Measurements from ENCODE around the gene WDR90. TPM values are rescaled to one million over a fixed set of nuclear protein-coding genes. Genes with fewer than 3 reads are reported as not detected.
A peak's percentile ranks its signal among the peaks of the same experiment; 100 is the strongest.

WDR90 gene
- total and polyA plus RNA-seq, 7 experiments from 2014 or later = 0.56 to 70.6 (median 12.3) TPM

- Mint-ChIP-seq H3K27me3 (peaks cover 10 to 35% (median 12%) of the 10 kb centered on the region in 5 donors), H3K36me3 (no peaks in the 10 kb centered on the region), H3K4me3 (peak overlapping the region in 5 of 10 donors; percentile 10 to 52 (median 46)), H3K27ac (peak overlapping the region in 1 of 9 donors; percentile 59), H3K9me3 (no peaks in the 10 kb centered on the region), H3K4me1 (peaks cover 4 to 27% (median 16%) of the 10 kb centered on the region in 7 donors)
- intact Hi-C loops (cut with micrococcal nuclease) = loop anchor here in 1 of 2 donors (5.0 kb wide), 1 partner anchor 88 kb away; the partner anchor contains the start of genes CHTF18 and RPUSD1
- ATAC-seq (no peak), DNase-seq (no peak)
- CTCF ChIA-PET = interaction anchor here (1.0 kb wide), 1 partner anchor 13 kb away, joined by 6 read pairs; no protein-coding TSS in a partner anchor
- Histone ChIP-seq H3K27me3 (ENCODE audit: control insufficient read depth in 2 of 2, insufficient read depth in 2 of 2, low read length in 2 of 2) (peaks cover 0 to 8% of the 10 kb centered on the region in 2 donors), H3K4me3 (ENCODE audit: low read length) (no peak overlapping the region), H3K36me3 (ENCODE audit: control insufficient read depth in 2 of 3, insufficient read depth in 3 of 3, low read length in 3 of 3) (no peaks in the 10 kb centered on the region), H3K27ac (ENCODE audit: low read depth, low read length) (no peak overlapping the region), H3K4me1 (ENCODE audit: control insufficient read depth in 2 of 2, insufficient read depth in 2 of 2, low read length in 2 of 2) (peaks cover 26 to 30% of the 10 kb centered on the region in 2 donors), H3K9me3 (ENCODE audit: control insufficient read depth in 2 of 3, low read length in 3 of 3) (no peaks in the 10 kb centered on the region)
- POLR2A ChIA-PET = interaction anchor here (1.3 kb wide), 1 partner anchor 10 kb away, joined by 8 read pairs; the partner anchor contains the start of gene WDR24
These were observed 49.9 kb downstream of the WDR90 start for GRCh38 chr16:698911-699671.

- Histone ChIP-seq H3K27ac (ENCODE audit: low read depth, low read length) (no peak overlapping the region), H3K4me1 (ENCODE audit: control insufficient read depth in 2 of 2, insufficient read depth in 2 of 2, low read length in 2 of 2) (peaks cover 23 to 24% of the 10 kb centered on the region in 2 donors), H3K4me3 (ENCODE audit: low read length) (no peak overlapping the region), H3K36me3 (ENCODE audit: control insufficient read depth in 2 of 3, insufficient read depth in 3 of 3, low read length in 3 of 3) (no peaks in the 10 kb centered on the region), H3K9me3 (ENCODE audit: control insufficient read depth in 2 of 3, low read length in 3 of 3) (no peaks in the 10 kb centered on the region), H3K27me3 (ENCODE audit: control insufficient read depth in 2 of 2, insufficient read depth in 2 of 2, low read length in 2 of 2) (peaks cover 0 to 13% of the 10 kb centered on the region in 2 donors)
- Mint-ChIP-seq H3K4me3 (peak overlapping the region in 1 of 10 donors; percentile 28), H3K9me3 (no peaks in the 10 kb centered on the region), H3K27me3 (peaks cover 10 to 37% (median 12%) of the 10 kb centered on the region in 5 donors), H3K4me1 (peaks cover 4 to 20% (median 9%) of the 10 kb centered on the region in 7 donors), H3K27ac (no peak overlapping the region), H3K36me3 (no peaks in the 10 kb centered on the region)
- ChIA-PET CTCF (interaction anchor here (1.4 to 2.0 kb wide), 2 partner anchors 10 to 11 kb away, joined by 5 read pairs; no protein-coding TSS in a partner anchor), POLR2A (interaction anchor here (1.3 kb wide), 2 partner anchors 15 to 21 kb away, joined by 3 to 4 read pairs; partner anchors contain the start of gene STUB1)
- peak in 7 of 9 donors; percentile 48 to 78 (median 62) for DNase-seq
- intact Hi-C loops (cut with micrococcal nuclease) = loop anchor here in 1 of 2 donors (5.0 kb wide), 1 partner anchor 486 kb away; no protein-coding TSS in a partner anchor
- peak; percentile 77 for ATAC-seq
These were observed 51.8 kb downstream of the WDR90 start for GRCh38 chr16:700684-701584.

- CTCF ChIA-PET = interaction anchor here (1.4 to 2.0 kb wide), 2 partner anchors 8 to 10 kb away, joined by 5 read pairs; no protein-coding TSS in a partner anchor
- peaks cover 0 to 22% of the 10 kb centered on the region in 2 donors for H3K27me3 ChIP-seq (ENCODE audit: control insufficient read depth in 2 of 2, insufficient read depth in 2 of 2, low read length in 2 of 2)
- peak overlapping the region in 3 of 10 donors; percentile 29 to 81 (median 38) for H3K4me3 Mint-ChIP-seq
These were observed 53.2 kb downstream of the WDR90 start for GRCh38 chr16:702341-702740.

GRCh38 chr16:703406-703805 lies 54.2 kb downstream of the WDR90 start:
- Histone ChIP-seq H3K27ac (ENCODE audit: low read depth, low read length) (no peak overlapping the region), H3K4me1 (ENCODE audit: control insufficient read depth in 2 of 2, insufficient read depth in 2 of 2, low read length in 2 of 2) (peaks cover 14 to 18% of the 10 kb centered on the region in 2 donors), H3K27me3 (ENCODE audit: control insufficient read depth in 2 of 2, insufficient read depth in 2 of 2, low read length in 2 of 2) (peaks cover 4 to 22% of the 10 kb centered on the region in 2 donors), H3K4me3 (ENCODE audit: low read length) (no peak overlapping the region), H3K36me3 (ENCODE audit: control insufficient read depth in 2 of 3, insufficient read depth in 3 of 3, low read length in 3 of 3) (no peaks in the 10 kb centered on the region), H3K9me3 (ENCODE audit: control insufficient read depth in 2 of 3, low read length in 3 of 3) (no peaks in the 10 kb centered on the region)
- peaks cover 18 to 58% (median 22%) of the 10 kb centered on the region in 5 donors for H3K27me3 Mint-ChIP-seq
- no peaks in the 10 kb centered on the region for H3K36me3 Mint-ChIP-seq
- no peak overlapping the region for H3K4me3 Mint-ChIP-seq
- H3K27ac Mint-ChIP-seq = no peak overlapping the region
- peaks cover 0 to 2% (median 0%) of the 10 kb centered on the region in 11 donors for H3K9me3 Mint-ChIP-seq
- POLR2A ChIA-PET = no interaction called here
- intact Hi-C loops (cut with micrococcal nuclease) = loop anchor here in 1 of 2 donors (5.0 kb wide), 1 partner anchor 484 kb away; no protein-coding TSS in a partner anchor
- no peak for DNase-seq
- no peak for ATAC-seq
- peaks cover 0 to 11% (median 4%) of the 10 kb centered on the region in 7 donors for H3K4me1 Mint-ChIP-seq
- CTCF ChIA-PET = interaction anchor here (0.6 to 2.0 kb wide), 2 partner anchors 7 to 41 kb away, joined by 4 to 5 read pairs; no protein-coding TSS in a partner anchor

More at GRCh38 chr16:702341-702740, 53.2 kb downstream of the WDR90 start:
- ATAC-seq = no peak
- Mint-ChIP-seq H3K27me3 (peaks cover 10 to 50% (median 12%) of the 10 kb centered on the region in 5 donors), H3K36me3 (no peaks in the 10 kb centered on the region), H3K9me3 (no peaks in the 10 kb centered on the region), H3K4me1 (peaks cover 0 to 11% (median 4%) of the 10 kb centered on the region in 7 donors), H3K27ac (peak overlapping the region in 1 of 9 donors; percentile 59)
- H3K4me3 ChIP-seq (ENCODE audit: low read length) = no peak overlapping the region
- H3K27ac ChIP-seq (ENCODE audit: low read depth, low read length) = no peak overlapping the region
- H3K4me1 ChIP-seq (ENCODE audit: control insufficient read depth in 2 of 2, insufficient read depth in 2 of 2, low read length in 2 of 2) = peaks cover 14 to 18% of the 10 kb centered on the region in 2 donors
- intact Hi-C loops (cut with micrococcal nuclease) = loop anchor here in 1 of 2 donors (5.0 kb wide), 1 partner anchor 485 kb away; no protein-coding TSS in a partner anchor
- no peaks in the 10 kb centered on the region for H3K9me3 ChIP-seq (ENCODE audit: control insufficient read depth in 2 of 3, low read length in 3 of 3)
- H3K36me3 ChIP-seq (ENCODE audit: control insufficient read depth in 2 of 3, insufficient read depth in 3 of 3, low read length in 3 of 3) = no peaks in the 10 kb centered on the region
- POLR2A ChIA-PET = interaction anchor here (1.3 kb wide), 1 partner anchor 22 kb away, joined by 3 read pairs; the partner anchor contains the start of gene STUB1
- no peak for DNase-seq

GRCh38 chr16:704047-704446 lies 54.9 kb downstream of the WDR90 start:
- H3K27me3 ChIP-seq (ENCODE audit: control insufficient read depth in 2 of 2, insufficient read depth in 2 of 2, low read length in 2 of 2) = peaks cover 4 to 22% of the 10 kb centered on the region in 2 donors

More at GRCh38 chr16:704047-704446, 54.9 kb downstream of the WDR90 start:
- Mint-ChIP-seq H3K36me3 (no peaks in the 10 kb centered on the region), H3K4me1 (peaks cover 0 to 11% (median 4%) of the 10 kb centered on the region in 7 donors), H3K9me3 (peaks cover 0 to 2% (median 0%) of the 10 kb centered on the region in 11 donors), H3K27ac (no peak overlapping the region), H3K4me3 (peak overlapping the region in 1 of 10 donors; percentile 38), H3K27me3 (peaks cover 23 to 63% (median 27%) of the 10 kb centered on the region in 5 donors)
- no peaks in the 10 kb centered on the region for H3K9me3 ChIP-seq (ENCODE audit: control insufficient read depth in 2 of 3, low read length in 3 of 3)
- ChIA-PET CTCF (no interaction called here), POLR2A (interaction anchor here (1.1 kb wide), 1 partner anchor 8 kb away, joined by 5 read pairs; no protein-coding TSS in a partner anchor)
- no peak overlapping the region for H3K27ac ChIP-seq (ENCODE audit: low read depth, low read length)
- ATAC-seq = no peak
- DNase-seq = no peak
- intact Hi-C loops (cut with micrococcal nuclease) = loop anchor here in 1 of 2 donors (5.0 kb wide), 1 partner anchor 483 kb away; no protein-coding TSS in a partner anchor
- H3K4me1 ChIP-seq (ENCODE audit: control insufficient read depth in 2 of 2, insufficient read depth in 2 of 2, low read length in 2 of 2) = peaks cover 14 to 16% of the 10 kb centered on the region in 2 donors
- H3K4me3 ChIP-seq (ENCODE audit: low read length) = no peak overlapping the region
- no peaks in the 10 kb centered on the region for H3K36me3 ChIP-seq (ENCODE audit: control insufficient read depth in 2 of 3, insufficient read depth in 3 of 3, low read length in 3 of 3)

All from naive thymus-derived CD4-positive, alpha-beta T cell (primary cell).